Measurements from ENCODE around the gene DDX49. TPM values are rescaled to one million over a fixed set of nuclear protein-coding genes. Genes with fewer than 3 reads are reported as not detected.
A peak's percentile ranks its signal among the peaks of the same experiment; 100 is the strongest.

The DDX49 gene
- 44.7 and 63.1 TPM in 2 replicates for total RNA-seq (2014; rRNA removed; shearing (Covaris generic))

- Histone ChIP-seq H3K4me3 (ENCODE audit: insufficient read depth, low read depth, low read length) (peak within 1 kb of the TSS; percentile 91), H3K27me3 (ENCODE audit: control insufficient read depth, insufficient read depth, low read length) (no peaks in the 10 kb centered on the region), H3K36me3 (replicated peaks; ENCODE audit: control insufficient read depth, insufficient read depth, low read length) (peaks cover 7% of the 10 kb centered on the region)
- peak; percentile 100 for DNase-seq
Observed at GRCh38 chr19:18919086-18919899, at the start of gene DDX49, which contains the start of gene COPE. DDX49 (plus strand) TSS chr19:18919715; CDS start chr19:18919742, 27 bp downstream. COPE (minus strand) TSS chr19:18919387; CDS start chr19:18919348, 39 bp downstream.

- H3K36me3 ChIP-seq (replicated peaks; ENCODE audit: control insufficient read depth, insufficient read depth, low read length): peaks cover 5% of the 10 kb centered on the region
- H3K27me3 ChIP-seq (ENCODE audit: control insufficient read depth, insufficient read depth, low read length): no peaks in the 10 kb centered on the region
- DNase-seq: peak; percentile 99
- no peak overlapping the region; the same call in 1 of the 2 replicates for H3K4me3 ChIP-seq (ENCODE audit: insufficient read depth, low read depth, low read length)
Observed at GRCh38 chr19:18869781-18870530, 49.6 kb upstream of the DDX49 start.

- Histone ChIP-seq H3K4me3 (ENCODE audit: insufficient read depth, low read depth, low read length) (peak overlapping the region; percentile 16; the same call in 1 of the 2 replicates), H3K27me3 (ENCODE audit: control insufficient read depth, insufficient read depth, low read length) (no peaks in the 10 kb centered on the region), H3K36me3 (replicated peaks; ENCODE audit: control insufficient read depth, insufficient read depth, low read length) (peaks cover 4% of the 10 kb centered on the region)
- no peak for DNase-seq
Observed at GRCh38 chr19:18870531-18871172, 48.9 kb upstream of the DDX49 start.

GRCh38 chr19:18871543-18871942, 48.0 kb upstream of the DDX49 start:
- no peak for DNase-seq

GRCh38 chr19:18875726-18876125, 43.8 kb upstream of the DDX49 start:
- Histone ChIP-seq H3K27me3 (ENCODE audit: control insufficient read depth, insufficient read depth, low read length) (no peaks in the 10 kb centered on the region), H3K4me3 (ENCODE audit: insufficient read depth, low read depth, low read length) (no peak overlapping the region), H3K36me3 (replicated peaks; ENCODE audit: control insufficient read depth, insufficient read depth, low read length) (peaks cover 1% of the 10 kb centered on the region; the same call in 1 of the 2 replicates)
- DNase-seq: no peak

More at GRCh38 chr19:18871543-18871942, 48.0 kb upstream of the DDX49 start:
- Histone ChIP-seq H3K27me3 (ENCODE audit: control insufficient read depth, insufficient read depth, low read length) (no peaks in the 10 kb centered on the region), H3K4me3 (ENCODE audit: insufficient read depth, low read depth, low read length) (no peak overlapping the region), H3K36me3 (replicated peaks; ENCODE audit: control insufficient read depth, insufficient read depth, low read length) (peaks cover 4% of the 10 kb centered on the region)

- H3K4me3 ChIP-seq (ENCODE audit: insufficient read depth, low read depth, low read length): no peak overlapping the region
- no peaks in the 10 kb centered on the region for H3K27me3 ChIP-seq (ENCODE audit: control insufficient read depth, insufficient read depth, low read length)
- DNase-seq: no peak
- peaks cover 1% of the 10 kb centered on the region; the same call in 1 of the 2 replicates for H3K36me3 ChIP-seq (replicated peaks; ENCODE audit: control insufficient read depth, insufficient read depth, low read length)
Observed at GRCh38 chr19:18876865-18877264, 42.6 kb upstream of the DDX49 start.

- H3K27me3 ChIP-seq (ENCODE audit: control insufficient read depth, insufficient read depth, low read length): no peaks in the 10 kb centered on the region
- peaks cover 1% of the 10 kb centered on the region; the same call in 1 of the 2 replicates for H3K36me3 ChIP-seq (replicated peaks; ENCODE audit: control insufficient read depth, insufficient read depth, low read length)
- H3K4me3 ChIP-seq (ENCODE audit: insufficient read depth, low read depth, low read length): no peak overlapping the region
- DNase-seq: no peak
Observed at GRCh38 chr19:18878058-18878797, 41.3 kb upstream of the DDX49 start.

GRCh38 chr19:18878858-18879578, 40.5 kb upstream of the DDX49 start:
- no peak overlapping the region for H3K4me3 ChIP-seq (ENCODE audit: insufficient read depth, low read depth, low read length)
- no peak for DNase-seq
- peaks cover 1% of the 10 kb centered on the region; the same call in 1 of the 2 replicates for H3K36me3 ChIP-seq (replicated peaks; ENCODE audit: control insufficient read depth, insufficient read depth, low read length)

GRCh38 chr19:18879579-18880373, 39.7 kb upstream of the DDX49 start:
- no peak overlapping the region for H3K4me3 ChIP-seq (ENCODE audit: insufficient read depth, low read depth, low read length)
- peaks cover 1% of the 10 kb centered on the region; the same call in 1 of the 2 replicates for H3K36me3 ChIP-seq (replicated peaks; ENCODE audit: control insufficient read depth, insufficient read depth, low read length)
- no peaks in the 10 kb centered on the region for H3K27me3 ChIP-seq (ENCODE audit: control insufficient read depth, insufficient read depth, low read length)
- DNase-seq: peak; percentile 94

More at GRCh38 chr19:18878858-18879578, 40.5 kb upstream of the DDX49 start:
- H3K27me3 ChIP-seq (ENCODE audit: control insufficient read depth, insufficient read depth, low read length): no peaks in the 10 kb centered on the region

GRCh38 chr19:18881491-18881890, 38.0 kb upstream of the DDX49 start:
- Histone ChIP-seq H3K27me3 (ENCODE audit: control insufficient read depth, insufficient read depth, low read length) (no peaks in the 10 kb centered on the region), H3K36me3 (replicated peaks; ENCODE audit: control insufficient read depth, insufficient read depth, low read length) (peaks cover 1% of the 10 kb centered on the region; the same call in 1 of the 2 replicates), H3K4me3 (ENCODE audit: insufficient read depth, low read depth, low read length) (no peak overlapping the region)
- no peak for DNase-seq

GRCh38 chr19:18883526-18884304, 35.8 kb upstream of the DDX49 start:
- no peak for DNase-seq
- no peak overlapping the region for H3K4me3 ChIP-seq (ENCODE audit: insufficient read depth, low read depth, low read length)
- no peaks in the 10 kb centered on the region for H3K27me3 ChIP-seq (ENCODE audit: control insufficient read depth, insufficient read depth, low read length)
- H3K36me3 ChIP-seq (replicated peaks; ENCODE audit: control insufficient read depth, insufficient read depth, low read length): no peaks in the 10 kb centered on the region; the same call in 1 of the 2 replicates

- Histone ChIP-seq H3K36me3 (replicated peaks; ENCODE audit: control insufficient read depth, insufficient read depth, low read length) (no peaks in the 10 kb centered on the region; the same call in 1 of the 2 replicates), H3K27me3 (ENCODE audit: control insufficient read depth, insufficient read depth, low read length) (no peaks in the 10 kb centered on the region), H3K4me3 (ENCODE audit: insufficient read depth, low read depth, low read length) (no peak overlapping the region)
- no peak for DNase-seq
Observed at GRCh38 chr19:18886972-18887371, 32.5 kb upstream of the DDX49 start.

Data from H7 (cell line).